Vagina (tissue), 2 donors: ENCODE measurements around the gene ABLIM2. TPM values are rescaled to one million over a fixed set of nuclear protein-coding genes. Genes with fewer than 3 reads are reported as not detected.

Source experiments
- DNase-seq, 2 donors: peaks; one replicate each; pipeline ENCODE4 v3.0.0-alpha.2; 2017; ENCODE audit errors: extremely low spot score in 2 of 2
- H3K27ac ChIP-seq: fragments of 200-600 bp; sonication (generic); one replicate; pipeline ENCODE4 v1.5.1; 2019
- H3K27me3 ChIP-seq: fragments of 200-600 bp; sonication (generic); one replicate; pipeline ENCODE4 v1.5.1; 2019
- H3K36me3 ChIP-seq, 2 donors: fragments of 200-600 bp; sonication (generic); one replicate each; pipeline ENCODE4 v1.5.1; 2017 to 2019
- H3K4me1 ChIP-seq: fragments of 200-600 bp; sonication (generic); one replicate; pipeline ENCODE4 v1.5.1; 2019
- H3K4me3 ChIP-seq, 2 donors: fragments of 200-600 bp; sonication (generic); 1 replicate in 1 of 2; 2 replicates in 1 of 2; pipeline ENCODE4 v1.5.1; 2016 to 2019
- H3K9me3 ChIP-seq: fragments of 200-600 bp; sonication (generic); one replicate; pipeline ENCODE4 v1.5.1; 2019
- POLR2A ChIP-seq, 2 donors: fragments of 450-650 bp; IDR thresholded peaks; one replicate each; pipeline ENCODE4 v1.6.1; 2017; ENCODE audit warnings: antibody characterized with exemption in 2 of 2, mild to moderate bottlenecking in 2 of 2, moderate library complexity in 2 of 2
- POLR2AphosphoS5 ChIP-seq, 2 donors: sonication (generic); formaldehyde crosslinking; IDR thresholded peaks; one replicate each; pipeline ENCODE4 v1.9.0; 2017; ENCODE audit warnings: antibody characterized with exemption in 2 of 2, mild to moderate bottlenecking in 2 of 2, low read depth in 1 of 2; ENCODE audit not compliant: insufficient read depth in 1 of 2
- intact Hi-C: fragments of 100-400 bp; cut with DNase I; formaldehyde crosslinking; loops from one replicate; pipeline ENCODE4 v1.15.1; 2023
- total RNA-seq: library from RNA; depleted of rRNA; stranded (reverse); fragments of >200 nt; gene quantifications from one replicate; pipeline ENCODE4 v1.2.3, GENCODE V29; 2016
- TF ChIP-seq, protein P1 (sequence below), 3 experiments: fragments of 450-650 bp in 2 of 3; fragments of 200-600 bp in 1 of 3; sonication (generic) in 1 of 3; IDR thresholded peaks; one replicate each; pipeline ENCODE4 v1.5.1; 2017 to 2019; ENCODE audit warnings: antibody characterized with exemption in 3 of 3, mild to moderate bottlenecking in 2 of 3, moderate library complexity in 2 of 3

ABLIM2 gene
- total RNA-seq, 1 donor from 2014 or later = 15.5 TPM

DNA sequence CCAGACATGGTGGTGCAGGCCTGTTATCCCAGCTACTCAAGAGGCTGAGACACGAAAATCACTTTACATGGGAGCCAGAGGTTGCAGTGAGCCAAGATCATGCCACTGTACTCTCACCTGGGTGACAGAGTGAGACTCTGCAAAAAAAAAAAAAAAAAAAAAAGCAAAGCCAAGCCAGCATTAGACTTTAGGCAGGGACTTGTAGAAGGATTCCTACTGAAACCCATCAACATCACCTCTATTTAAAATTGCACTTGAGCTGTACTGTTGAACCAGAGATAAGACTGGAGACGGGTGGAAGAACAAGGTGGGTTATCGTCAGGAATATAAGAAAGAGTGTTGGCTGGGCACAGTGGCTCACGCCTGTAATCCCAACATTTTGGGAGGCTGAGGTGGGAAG lies 203.2 kb downstream of the ABLIM2 start:
- peaks cover 15% of the 10 kb centered on the region for H3K4me1 ChIP-seq
- H3K27me3 ChIP-seq = no peaks in the 10 kb centered on the region
- H3K4me3 ChIP-seq = no peak overlapping the region
- no peak for DNase-seq
- no peak for TF ChIP-seq POLR2AphosphoS5 (IDR thresholded peaks at IDR 0.05; ENCODE audit: insufficient read depth in 1 of 2, low read depth in 1 of 2)
- TF ChIP-seq POLR2A (IDR thresholded peaks at IDR 0.05) = no peak
- TF ChIP-seq, protein P1, sequence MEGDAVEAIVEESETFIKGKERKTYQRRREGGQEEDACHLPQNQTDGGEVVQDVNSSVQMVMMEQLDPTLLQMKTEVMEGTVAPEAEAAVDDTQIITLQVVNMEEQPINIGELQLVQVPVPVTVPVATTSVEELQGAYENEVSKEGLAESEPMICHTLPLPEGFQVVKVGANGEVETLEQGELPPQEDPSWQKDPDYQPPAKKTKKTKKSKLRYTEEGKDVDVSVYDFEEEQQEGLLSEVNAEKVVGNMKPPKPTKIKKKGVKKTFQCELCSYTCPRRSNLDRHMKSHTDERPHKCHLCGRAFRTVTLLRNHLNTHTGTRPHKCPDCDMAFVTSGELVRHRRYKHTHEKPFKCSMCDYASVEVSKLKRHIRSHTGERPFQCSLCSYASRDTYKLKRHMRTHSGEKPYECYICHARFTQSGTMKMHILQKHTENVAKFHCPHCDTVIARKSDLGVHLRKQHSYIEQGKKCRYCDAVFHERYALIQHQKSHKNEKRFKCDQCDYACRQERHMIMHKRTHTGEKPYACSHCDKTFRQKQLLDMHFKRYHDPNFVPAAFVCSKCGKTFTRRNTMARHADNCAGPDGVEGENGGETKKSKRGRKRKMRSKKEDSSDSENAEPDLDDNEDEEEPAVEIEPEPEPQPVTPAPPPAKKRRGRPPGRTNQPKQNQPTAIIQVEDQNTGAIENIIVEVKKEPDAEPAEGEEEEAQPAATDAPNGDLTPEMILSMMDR (IDR thresholded peaks at IDR 0.05) = no peak
- no peak overlapping the region for H3K27ac ChIP-seq
- H3K9me3 ChIP-seq = no peaks in the 10 kb centered on the region
- intact Hi-C loops = no loop called here
- H3K36me3 ChIP-seq = no peaks in the 10 kb centered on the region

DNA sequence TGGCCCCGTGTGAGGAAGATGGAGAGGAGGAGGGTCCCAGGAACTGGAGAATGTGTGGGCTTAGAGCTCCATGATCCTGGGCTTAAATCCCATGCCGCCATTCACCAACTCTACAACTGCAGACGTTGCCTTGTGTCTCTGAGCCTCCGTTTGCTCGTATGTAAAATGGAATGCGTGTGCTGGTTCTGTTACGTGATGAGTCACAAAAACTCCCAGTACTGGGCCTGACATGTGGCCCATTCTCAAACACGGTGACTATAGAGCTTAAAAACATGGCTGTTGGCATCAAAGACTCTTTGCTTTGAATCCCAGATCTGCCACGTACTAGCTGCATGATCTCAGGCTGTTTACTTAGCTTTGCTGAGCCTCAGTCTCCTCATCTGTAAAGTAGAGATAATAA lies 206.0 kb downstream of the ABLIM2 start:
- intact Hi-C loops = no loop called here
- DNase-seq = no peak
- TF ChIP-seq, protein P1 (IDR thresholded peaks at IDR 0.05) = no peak
- TF ChIP-seq POLR2AphosphoS5 (IDR thresholded peaks at IDR 0.05; ENCODE audit: insufficient read depth in 1 of 2, low read depth in 1 of 2) (no peak), POLR2A (IDR thresholded peaks at IDR 0.05) (no peak)

DNA sequence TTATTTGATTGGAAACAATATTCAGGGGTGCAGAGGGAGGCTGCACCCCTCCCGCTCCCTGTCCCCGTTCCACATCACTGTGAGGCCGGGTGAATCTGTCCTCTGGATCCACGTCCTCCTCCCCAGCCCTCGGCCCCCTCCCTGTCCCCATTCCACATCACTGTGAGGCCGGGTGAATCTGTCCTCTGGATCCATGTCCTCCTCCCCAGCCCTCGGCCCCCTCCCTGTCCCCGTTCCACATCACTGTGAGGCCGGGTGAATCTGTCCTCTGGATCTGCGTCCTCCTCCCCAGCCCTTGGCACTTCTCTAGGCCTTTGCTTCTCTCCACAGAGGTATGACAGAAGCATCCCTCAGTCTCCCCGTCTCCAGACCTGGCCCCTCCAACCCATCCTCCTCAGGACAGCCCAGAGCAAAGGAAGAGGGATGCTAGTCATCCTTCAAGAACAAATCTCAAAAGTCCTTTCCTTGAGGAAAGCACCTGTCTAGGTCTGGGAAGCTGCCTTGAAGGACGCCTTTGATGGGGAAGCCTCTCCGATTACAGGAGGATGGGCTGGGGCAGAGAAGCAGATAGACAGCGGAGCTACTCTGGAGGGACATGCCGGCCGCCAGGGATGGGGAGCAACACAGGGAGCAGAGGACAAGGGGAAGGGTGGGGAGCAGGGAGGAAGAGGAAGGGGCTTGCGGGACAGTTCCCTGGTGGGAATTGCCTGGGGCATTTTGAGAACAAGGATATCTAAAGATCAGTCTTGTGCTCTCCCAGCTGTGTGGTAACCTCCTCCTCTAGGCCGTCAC lies 208.1 kb downstream of the ABLIM2 start:
- Histone ChIP-seq H3K36me3 (no peaks in the 10 kb centered on the region), H3K4me3 (no peak overlapping the region), H3K27me3 (no peaks in the 10 kb centered on the region), H3K27ac (no peak overlapping the region), H3K9me3 (no peaks in the 10 kb centered on the region), H3K4me1 (no peaks in the 10 kb centered on the region)
- no peak for DNase-seq
- no peak for TF ChIP-seq POLR2A (IDR thresholded peaks at IDR 0.05)
- TF ChIP-seq, protein P1 (IDR thresholded peaks at IDR 0.05) = no peak
- TF ChIP-seq POLR2AphosphoS5 (IDR thresholded peaks at IDR 0.05; ENCODE audit: insufficient read depth in 1 of 2, low read depth in 1 of 2) = no peak
- intact Hi-C loops = no loop called here

More for the DNA sequence above, 206.0 kb downstream of the ABLIM2 start:
- Histone ChIP-seq H3K4me1 (peaks cover 7% of the 10 kb centered on the region), H3K36me3 (no peaks in the 10 kb centered on the region), H3K4me3 (no peak overlapping the region), H3K27ac (no peak overlapping the region), H3K9me3 (no peaks in the 10 kb centered on the region), H3K27me3 (no peaks in the 10 kb centered on the region)

DNA sequence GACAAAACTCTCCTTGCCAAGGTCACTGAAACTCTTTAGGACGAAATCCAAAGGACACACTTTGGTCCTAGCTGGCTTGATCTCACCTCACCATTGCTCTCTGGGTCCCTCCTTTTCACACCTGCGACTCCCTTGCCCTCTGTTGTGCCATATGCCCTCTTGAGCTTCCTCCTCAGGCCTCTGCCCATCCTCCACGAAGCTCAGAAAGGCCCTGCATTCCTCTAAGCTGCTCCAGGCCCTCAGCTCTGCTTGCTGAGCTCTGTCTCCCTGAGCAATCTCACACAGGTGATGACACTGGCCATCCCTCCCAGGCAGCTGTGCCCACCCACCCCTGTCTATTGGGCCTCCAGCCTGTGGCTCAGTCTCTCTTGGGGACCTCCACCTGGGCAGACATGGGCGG lies 208.9 kb downstream of the ABLIM2 start:
- intact Hi-C loops = no loop called here
- Histone ChIP-seq H3K4me1 (no peaks in the 10 kb centered on the region), H3K27ac (no peak overlapping the region), H3K27me3 (no peaks in the 10 kb centered on the region), H3K4me3 (no peak overlapping the region), H3K9me3 (no peaks in the 10 kb centered on the region), H3K36me3 (no peaks in the 10 kb centered on the region)
- DNase-seq = no peak
- TF ChIP-seq, protein P1 (IDR thresholded peaks at IDR 0.05) = no peak
- TF ChIP-seq POLR2AphosphoS5 (IDR thresholded peaks at IDR 0.05; ENCODE audit: insufficient read depth in 1 of 2, low read depth in 1 of 2) = no peak
- TF ChIP-seq POLR2A (IDR thresholded peaks at IDR 0.05) = no peak

DNA sequence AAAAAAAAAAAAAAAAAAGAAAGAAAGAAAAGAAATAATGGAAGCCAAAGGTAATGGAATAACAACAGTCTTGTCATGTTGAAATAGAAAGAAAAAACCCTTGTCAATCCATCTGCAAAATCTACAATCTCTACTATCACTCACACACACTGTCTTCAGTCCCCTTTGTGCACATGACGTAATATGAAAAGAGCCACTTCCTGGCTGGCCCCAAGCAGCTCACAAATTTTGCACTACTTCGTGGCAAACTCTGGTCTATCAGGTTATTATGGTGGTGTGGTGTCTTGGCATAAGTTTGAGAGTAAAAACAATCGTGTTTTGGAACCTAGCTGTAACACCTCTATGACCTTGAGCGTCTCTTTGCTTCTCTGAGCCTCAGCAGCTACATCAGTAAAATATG lies 210.7 kb downstream of the ABLIM2 start:
- H3K9me3 ChIP-seq = no peaks in the 10 kb centered on the region
- intact Hi-C loops = no loop called here
- H3K36me3 ChIP-seq = no peaks in the 10 kb centered on the region
- H3K4me1 ChIP-seq = no peaks in the 10 kb centered on the region
- no peak for TF ChIP-seq POLR2AphosphoS5 (IDR thresholded peaks at IDR 0.05; ENCODE audit: insufficient read depth in 1 of 2, low read depth in 1 of 2)
- TF ChIP-seq, protein P1 (IDR thresholded peaks at IDR 0.05) = no peak
- no peak for TF ChIP-seq POLR2A (IDR thresholded peaks at IDR 0.05)
- H3K27ac ChIP-seq = no peak overlapping the region
- no peak overlapping the region for H3K4me3 ChIP-seq
- H3K27me3 ChIP-seq = no peaks in the 10 kb centered on the region
- no peak for DNase-seq
